Stimulated activated naive CD4-positive, alpha-beta T cell treated with Interleukin-2 at 50 U/mL for 16 hours (primary cell): ENCODE results near the gene TSPAN32.
"Not testable (repeated sequence)": the region's sequence is repeated elsewhere in the genome, so short reads cannot be mapped to it uniquely, and the experiment has no call there.

ENCODE experiments used
- DNase-seq: peaks from one replicate; lab custom pipeline; 2025; lab: John Stamatoyannopoulos, UW

Gene TSPAN32

DNA sequence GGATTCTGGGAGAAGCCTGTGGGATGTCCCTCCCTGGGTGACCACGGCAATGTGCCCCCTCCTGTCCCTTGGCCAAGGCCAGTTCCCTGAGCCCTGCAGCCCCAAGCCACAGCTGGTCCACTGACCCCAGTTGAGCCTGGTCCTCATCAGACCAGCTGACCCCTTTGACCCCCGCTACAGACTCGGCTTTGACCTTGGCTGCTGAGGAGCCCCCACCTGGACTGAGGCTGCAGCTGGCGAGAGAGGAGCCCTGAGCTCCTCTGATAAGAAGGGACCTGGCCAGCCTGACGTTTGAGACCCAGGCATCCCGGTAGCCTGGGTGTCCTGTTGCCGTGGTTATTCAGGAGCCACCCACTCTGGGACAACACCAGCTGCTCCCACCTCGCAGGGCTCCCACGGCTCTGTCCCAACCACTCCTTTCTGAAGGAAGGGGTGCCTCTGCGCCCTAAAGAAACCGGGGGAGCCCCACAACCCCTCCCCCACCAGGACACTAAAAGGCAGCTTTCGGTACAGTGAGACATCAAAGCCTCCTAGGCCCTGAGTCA lies 34.4 kb upstream of the TSPAN32 start:
- no peak for DNase-seq

DNA sequence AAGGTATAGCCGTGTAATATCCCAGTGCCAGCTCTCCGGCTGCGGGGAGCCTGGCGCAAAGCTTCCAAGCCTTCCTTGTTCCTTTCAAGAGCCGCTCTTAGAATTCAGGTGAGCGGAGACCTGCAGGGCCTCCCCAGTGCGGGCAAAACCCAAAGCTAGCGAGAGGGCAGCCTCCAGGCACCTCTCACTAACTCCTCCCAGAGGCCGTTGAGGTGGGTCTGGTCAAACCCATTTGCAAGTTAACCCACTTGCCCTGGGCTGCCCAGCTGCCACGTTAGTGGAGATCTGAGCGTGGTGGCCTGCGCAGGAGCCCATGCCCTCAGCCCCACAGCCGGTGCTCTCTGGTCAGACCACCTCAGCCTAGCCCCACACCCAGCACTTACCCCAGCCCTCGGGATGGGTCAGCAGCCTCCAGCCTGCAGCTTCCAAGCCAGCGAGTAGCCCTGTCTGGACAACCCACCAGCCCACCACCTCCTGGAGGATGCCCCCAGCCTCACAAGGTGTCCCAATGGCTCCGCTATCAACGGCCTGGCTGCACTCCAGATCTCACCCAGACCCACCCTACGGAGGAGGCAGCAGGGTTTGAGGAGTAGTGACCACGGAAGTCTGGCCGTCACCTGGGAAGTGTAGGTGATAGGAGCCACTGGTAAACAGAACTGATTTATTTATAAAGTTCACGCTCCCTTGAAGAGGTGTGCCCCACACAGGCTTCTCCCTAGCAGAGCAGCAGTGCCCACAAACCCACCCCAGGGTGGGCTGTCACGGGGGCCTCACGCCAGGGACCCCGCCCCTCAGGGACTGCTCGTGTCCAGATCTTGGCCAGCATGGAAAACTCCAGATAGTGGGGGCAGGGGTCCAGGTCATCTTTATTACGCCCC lies 33.7 kb upstream of the TSPAN32 start:
- no peak for DNase-seq

DNA sequence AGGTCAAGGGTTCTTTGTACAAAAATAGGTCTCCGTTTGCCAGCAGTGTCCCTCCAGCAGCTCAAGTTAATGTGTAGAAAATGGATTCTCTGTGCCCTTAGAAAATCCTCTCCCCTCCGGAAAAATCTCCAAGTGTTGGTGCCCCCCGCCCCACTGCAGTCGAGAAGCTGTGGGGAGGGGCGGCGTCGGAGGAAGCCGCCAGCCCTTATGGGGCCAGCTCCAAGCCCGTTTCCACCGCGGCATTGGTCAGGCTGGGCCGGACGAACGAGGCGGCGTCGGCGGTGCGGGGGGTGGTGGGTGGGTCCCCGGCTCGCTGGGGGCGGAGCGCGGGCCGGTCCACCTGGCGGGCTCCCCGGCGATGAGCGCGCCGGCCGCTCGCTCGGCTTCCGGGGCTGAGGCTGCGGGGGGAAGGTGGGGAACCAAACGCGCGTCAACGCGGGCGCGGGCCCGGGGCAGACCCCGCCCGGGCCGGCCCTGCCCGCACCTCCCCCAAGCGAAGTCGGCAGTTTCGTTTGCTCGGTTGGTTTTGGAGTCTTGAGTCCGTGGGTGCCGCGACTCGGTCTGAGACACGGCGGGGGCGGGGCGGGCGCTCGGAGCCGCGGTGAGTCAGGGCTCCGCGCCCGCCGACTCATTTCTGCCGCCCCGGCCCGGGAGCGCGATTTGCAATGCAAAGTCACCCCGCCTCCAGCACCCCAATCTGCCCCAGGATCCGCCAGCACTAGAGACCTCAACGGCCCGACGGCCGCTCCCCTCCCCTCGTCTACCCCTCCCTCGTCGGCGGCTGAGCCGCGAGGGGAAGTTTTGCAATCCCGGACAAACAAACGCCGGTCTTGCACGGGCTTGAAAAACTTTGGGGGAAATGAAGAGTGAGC lies 32.8 kb upstream of the TSPAN32 start:
- peak; percentile 89 for DNase-seq

DNA sequence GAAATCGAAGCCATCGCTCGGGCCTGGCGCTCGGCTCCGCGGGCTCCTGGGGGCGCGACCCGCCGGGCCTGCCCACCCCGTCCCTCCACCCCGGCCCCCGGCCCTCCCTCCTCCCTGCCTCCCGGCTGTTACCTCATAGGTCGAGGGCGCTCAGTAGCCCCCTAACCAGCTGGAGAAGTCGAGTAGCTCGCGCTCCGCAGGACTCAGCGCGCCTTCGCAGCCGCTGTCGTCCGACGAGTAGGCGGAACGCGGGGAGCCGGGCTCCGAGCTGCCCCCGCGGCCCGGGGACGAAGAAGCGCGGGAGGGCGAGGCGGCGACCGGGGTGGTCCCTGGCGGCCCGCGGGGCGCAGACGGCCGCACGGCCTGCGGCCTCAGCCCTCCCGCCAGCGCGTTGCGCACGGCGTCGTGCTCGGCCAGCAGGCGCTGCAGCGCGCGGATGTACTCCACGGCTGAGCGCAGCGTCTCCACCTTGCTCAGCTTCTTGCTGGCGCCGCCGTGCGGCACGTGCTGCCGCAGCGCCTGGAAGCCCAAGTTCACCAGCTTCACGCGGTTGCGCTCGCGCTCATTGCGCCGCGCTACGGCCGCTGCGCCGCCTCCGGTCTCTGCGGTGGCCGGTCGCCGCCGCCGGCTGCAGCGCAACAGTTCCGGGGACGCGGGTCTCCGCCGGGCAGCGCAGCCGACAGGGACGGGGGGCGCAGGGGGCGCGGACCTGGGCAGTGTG lies 32.1 kb upstream of the TSPAN32 start:
- DNase-seq = peak; percentile 19

DNA sequence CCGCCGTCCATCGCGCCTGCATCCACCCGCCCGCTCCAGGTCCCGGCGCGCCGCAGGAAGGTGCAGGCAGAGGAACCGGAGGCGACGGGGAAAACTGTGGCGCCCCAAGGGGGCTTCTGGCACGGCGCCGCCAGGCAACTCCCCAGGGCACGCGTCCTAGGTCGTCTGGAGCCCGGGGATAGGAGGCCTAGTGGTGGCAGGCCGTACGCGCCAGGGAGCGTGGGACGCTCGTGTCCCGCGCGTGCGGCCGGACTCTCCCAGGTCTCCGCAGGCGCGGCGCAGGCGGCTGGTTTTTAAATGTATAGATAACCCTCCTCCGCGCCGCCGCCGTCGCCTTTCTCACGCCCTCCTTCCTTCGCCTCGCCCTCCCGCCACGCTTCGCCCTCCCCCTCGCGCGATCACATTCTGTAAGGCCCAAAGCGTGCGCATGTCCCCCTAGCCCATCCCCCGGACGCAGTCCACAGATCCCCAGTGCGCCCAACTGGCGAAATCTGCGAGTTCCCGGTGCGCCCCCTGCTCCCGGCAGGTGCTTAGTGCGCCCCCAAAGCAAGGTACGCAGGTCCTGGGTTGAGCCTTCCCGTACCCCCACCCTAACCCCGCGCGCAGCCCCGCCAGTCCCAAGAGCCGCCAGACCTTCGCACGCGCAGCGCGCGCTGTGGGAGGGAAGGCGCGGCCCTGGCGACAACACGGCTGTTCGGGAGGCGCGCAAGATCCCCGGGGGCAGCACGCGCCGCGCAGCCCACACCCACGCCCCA lies 31.3 kb upstream of the TSPAN32 start, which contains the start of gene ASCL2:
ASCL2 (minus strand) TSS at position 267 of the 755 bp plus-strand sequence; CDS start at position 11, 256 bp downstream.
- DNase-seq = no peak

DNA sequence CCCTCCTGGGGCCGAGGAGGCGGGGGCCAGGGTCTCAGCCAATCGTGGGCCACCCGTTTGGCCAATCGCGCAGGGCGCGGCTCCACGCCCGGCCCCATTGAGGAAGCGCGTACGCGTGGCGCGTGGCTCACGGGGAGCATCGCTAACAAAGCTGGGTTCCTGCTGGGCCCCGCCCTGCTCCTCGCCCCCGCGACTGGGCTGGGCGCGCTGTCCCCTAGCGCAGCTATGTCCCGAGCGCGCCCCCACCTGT lies 30.8 kb upstream of the TSPAN32 start:
- DNase-seq = peak; percentile 52

DNA sequence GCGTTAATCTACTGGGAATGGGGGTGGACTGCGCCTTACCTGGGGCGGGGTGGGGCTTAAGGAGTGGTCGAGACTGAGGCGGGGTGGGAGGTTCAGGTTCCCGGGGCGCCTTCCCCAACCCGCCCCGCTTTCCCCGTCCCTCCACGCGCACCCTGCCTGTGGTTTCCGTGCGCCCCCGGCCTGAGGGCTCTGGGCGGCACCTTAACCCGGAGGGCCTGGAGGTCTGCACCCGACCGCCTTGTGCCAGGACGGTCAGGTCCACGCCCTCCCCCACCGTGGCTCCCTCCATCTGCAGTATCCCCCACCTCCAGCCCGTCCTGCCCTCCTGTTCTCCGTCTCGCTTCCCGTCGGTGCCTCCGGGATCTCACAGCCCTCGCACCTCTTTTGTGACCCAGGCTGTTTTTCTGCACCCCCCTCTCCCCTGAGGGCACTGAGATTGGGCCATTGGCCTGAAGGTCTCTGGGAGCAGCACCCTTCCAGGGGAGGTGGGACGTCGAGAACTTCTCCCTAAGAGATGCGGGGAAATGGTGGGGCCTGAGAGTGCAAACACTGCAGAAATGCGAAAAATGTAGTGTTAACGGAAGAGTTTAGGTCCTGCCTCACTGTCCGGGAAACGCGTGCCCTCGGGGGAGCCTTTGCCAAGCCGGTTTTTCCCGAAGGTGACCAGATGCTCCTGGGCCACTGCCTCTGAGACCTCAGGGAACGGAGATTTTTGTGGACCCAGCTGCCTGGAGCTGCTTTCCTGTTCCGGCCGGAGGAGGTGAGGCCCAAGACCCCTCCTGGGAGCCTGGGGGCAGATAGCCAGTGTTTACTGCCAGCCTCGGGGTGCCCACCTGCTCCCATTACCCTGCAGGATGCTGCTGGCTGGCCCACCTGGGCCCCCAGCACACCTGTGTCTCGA lies 30.2 kb upstream of the TSPAN32 start:
- no peak for DNase-seq

DNA sequence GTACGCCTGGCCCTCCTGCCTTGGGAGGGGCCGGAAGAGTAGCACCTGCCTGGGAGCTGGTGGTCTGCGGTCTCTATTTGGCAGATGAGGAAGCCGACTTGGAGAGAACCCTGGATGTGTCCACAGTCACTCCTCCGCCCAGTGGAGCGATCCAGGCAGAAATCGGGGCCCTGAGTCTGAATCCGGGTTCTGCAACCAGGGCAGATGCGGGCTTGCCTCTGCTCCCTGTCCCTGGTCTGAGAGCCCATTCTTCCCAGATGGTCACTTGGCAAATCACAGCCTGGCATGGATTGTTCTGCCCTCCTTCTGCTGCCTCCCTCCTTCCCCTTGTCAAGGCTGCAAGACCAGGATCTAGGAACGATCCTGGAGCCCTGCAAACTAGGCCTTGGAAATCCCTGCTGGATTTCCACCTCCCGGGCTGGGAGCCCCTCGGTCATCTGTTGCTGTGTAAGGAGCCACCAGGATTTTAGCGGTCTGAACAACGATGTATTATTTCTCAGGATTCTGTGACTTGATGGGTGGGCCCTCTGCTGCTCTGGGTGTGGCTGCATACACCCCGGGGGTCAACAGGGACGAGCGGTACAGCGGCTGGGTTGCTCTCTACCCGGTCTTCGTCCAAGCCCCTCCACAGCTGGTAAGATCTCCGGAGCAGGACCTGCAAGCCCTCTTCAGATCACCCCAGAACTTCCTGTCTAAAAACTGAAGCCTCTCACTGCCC lies 29.4 kb upstream of the TSPAN32 start:
- DNase-seq = no peak

DNA sequence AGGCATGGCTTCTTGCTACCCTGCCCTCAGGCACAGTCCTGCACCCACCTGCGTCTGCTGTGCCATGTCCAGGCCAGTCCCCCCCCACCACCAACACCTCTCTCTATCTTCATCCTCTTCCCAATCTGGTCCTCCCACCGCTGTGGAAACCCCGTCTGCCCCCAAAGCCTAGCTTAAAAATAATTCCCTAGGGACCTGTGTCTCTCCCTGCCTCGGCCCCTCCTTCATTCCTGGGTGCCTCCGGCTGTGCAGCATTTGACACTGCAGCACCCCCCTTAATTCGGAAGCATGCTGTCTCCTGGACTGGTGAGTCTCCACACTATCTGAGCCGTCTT lies 28.9 kb upstream of the TSPAN32 start:
- DNase-seq = no peak

DNA sequence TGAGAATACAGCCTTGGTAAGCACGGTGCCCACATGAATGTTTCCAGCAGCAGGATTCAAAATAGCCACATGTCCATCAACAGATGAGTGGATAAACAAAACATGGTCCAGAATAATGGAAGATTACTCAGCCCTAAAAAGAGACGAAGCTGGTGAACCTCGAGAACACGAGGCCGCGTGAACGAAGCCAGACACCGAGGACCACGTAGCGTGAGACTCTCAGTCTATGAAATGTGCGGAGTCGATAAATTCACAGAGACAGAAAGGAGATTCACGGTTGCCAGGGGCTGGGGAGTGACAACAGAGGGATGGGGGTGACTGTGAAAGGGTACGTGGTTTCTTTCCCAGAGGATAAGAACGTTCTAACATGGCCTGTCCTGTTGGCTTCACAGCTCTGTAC lies 28.5 kb upstream of the TSPAN32 start:
- no peak for DNase-seq

DNA sequence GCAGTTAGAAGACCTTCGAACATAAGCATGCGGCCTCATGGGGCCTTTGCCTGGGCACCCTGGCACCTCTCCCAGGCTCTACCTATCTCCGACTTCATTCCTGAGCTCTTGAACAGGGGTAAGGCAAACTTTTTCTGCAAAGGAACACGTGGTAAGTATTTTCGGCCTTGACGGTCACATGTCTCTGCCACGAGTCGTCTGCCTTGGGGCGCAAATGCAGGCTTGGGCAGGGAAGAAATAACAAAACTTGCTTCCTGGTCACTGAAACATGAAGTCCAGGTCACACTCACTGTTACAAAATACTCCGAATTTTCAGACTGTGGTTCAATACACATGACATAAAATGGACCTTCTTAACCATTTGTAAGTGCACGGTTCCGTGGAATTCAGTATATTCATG lies 28.0 kb upstream of the TSPAN32 start:
- no peak for DNase-seq

DNA sequence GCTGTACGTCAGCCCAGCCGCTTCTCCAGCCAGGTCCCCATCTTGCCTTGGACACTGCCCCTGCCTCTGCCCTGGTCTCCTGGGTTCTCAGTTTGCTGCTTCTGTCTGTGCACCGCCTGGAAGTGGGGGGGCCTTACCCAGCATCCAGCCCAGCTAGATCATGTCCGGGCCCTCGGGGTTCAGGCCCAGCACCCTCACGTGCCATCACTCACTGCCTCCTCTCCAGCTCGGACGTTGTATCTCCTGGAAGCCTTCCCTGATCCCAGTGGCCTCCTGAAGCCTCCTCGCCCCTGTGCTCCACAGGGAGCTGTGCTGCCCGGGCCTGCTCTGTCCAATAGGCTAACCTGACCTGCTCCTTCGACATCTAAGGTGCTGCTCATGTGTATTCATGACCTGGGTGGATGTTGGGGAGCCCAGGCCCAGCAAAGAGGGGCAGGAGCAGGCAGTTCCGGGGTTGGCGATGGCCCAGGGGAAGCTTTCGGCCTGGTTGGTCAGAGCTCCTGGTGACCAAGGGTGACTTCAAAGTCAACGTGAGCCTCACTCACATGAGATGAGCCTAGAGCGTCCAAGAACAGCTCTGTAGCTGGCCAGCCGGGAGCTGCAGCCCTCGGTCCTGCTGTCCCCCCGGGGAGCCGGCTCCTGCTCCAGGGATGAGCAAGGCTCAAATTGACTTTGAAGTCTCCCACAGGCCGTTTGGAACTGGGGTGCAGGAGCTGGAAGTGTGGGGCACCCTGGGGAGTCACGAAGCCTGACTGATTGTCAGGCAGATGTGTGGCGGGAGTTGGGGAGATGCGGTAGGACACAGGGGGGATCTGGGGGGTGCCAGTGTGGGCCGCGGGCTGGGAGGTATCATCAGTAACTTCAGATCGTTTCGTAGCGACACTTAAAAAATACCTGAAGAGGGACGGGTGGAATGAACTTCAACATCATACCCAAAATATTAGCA lies 26.2 kb upstream of the TSPAN32 start:
- no peak for DNase-seq

DNA sequence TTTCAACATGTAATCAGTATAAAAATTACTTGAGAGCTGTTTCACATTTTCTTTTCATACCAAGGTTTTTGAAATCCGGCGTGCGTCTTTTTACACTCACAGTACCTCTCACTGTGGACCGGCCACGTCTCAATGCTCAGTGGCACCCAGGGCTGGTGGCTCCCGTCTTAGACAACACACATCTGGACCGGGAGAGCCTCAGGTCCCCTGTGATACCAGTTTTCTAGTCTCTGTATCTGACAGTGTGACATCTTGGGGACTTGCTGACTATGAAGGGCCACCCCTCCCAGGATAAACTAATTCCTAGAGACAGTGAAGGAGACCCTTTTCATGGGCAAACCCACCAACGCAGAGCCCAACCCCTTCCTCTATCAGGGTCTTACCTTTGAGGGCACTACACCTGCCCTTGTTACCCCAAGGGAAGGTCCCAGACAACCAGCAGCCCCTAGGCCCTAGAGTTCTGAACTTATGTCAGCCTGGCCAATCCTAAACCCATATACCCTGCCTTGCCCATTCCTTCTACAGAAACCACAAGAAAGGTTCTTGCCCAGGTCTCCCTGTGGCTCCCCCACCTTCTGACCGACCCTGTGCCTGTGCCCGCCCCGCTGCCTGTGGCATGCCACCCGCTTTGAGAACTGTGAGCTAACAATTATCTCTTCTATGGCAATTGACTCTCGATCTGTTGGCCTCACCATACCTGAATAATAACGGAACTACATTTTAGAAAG lies 25.4 kb upstream of the TSPAN32 start:
- DNase-seq = no peak

DNA sequence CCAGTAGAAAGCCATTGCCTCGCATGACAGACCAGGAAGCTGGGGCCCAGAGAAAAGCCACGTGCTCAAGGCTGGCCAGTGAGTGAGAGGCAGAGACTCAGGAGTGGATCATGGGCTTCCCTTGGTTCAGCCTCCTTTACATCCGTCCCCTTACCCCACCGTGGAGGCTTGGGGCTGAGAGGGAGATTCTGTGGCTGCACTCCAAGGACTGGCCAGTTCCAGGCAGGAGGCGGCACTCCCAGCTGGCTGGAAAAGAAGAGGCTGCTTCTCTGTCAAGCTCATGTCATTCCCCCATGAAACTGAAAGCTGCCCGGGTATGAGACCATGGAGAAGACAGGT lies 24.8 kb upstream of the TSPAN32 start:
- DNase-seq = no peak

DNA sequence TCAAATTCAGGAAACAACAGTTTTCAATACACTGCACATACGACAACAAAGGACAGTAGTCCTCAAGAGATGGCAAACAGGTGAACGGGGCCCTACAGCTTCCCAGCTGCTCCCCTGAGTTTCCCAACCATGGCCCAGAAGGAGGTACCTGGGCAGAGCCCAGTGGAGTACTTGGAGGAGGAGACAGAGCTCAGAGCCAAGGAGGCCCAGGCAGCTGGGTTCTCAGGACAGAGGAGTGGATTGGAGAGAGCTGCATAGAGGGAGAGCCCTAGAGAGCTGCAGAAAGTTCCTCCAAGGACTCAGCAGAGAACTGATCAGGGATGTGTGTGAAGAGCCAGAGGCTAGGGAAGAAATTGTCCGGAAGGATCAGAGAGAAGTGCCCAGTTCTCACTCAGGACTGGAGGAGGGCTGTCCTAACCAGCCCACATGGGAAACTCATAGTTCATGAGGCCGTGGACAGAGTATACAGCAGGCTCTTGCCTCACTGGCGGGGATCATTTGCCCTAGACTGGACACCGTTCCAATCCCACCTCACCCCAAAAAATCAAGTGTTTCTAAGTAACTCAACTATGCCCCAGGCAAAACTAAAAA lies 23.8 kb upstream of the TSPAN32 start:
- no peak for DNase-seq

DNA sequence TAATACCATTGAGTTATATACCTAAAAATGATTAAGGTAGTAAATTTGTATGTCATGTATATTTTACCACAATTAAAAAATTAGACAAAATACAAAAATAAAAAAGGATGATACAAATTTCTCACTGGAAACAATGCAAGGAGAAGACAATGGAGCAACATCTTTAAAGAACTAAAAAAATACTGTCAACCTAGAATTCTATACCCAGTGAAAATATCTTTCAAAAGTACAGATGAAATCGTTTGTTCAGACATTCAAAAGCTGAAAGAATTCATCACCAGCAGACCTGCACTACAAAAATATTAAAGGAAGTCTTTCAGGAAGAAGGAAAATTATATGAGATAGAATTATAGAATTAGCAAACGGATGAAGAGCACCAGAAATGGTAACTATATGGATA lies 21.6 kb upstream of the TSPAN32 start:
- DNase-seq = no peak

DNA sequence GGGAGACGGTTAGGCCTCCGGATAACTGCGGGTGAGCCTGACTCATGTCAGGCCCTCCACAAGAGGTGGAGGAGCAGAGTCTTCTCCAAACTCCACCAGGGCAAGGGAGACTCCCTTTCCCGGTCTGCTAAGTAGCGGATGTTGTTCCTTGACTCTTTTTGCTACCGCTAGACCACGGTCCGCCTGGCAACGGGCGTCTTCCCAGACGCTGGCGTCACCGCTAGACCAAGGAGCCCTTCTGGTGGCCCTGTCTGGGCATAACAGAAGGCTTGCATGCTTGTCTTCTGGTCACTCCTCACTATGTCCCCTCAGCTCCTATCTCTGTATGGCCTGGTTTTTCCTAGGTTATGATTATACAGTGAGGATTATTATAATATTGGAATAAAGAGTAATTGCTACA lies 15.5 kb upstream of the TSPAN32 start:
- DNase-seq = not testable (repeated sequence)

DNA sequence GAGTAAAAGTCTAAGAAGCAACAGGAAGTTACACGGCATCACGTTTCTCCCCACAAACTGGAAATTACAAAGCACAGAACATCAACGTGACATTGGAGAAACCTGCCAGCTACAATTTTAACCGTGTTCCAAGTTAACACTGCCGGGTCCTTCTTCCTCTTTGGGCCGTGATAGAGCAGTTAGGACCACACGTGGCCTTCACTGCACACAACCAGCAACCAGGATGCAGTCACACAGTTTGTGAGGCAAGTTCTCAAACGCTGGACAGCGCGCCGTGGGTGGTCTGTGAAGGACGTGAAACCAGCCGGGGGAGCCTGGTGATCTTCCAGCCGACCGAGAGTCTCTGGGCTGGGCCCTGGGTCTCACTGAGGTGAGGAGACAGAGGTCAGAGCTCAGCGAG lies 14.7 kb upstream of the TSPAN32 start:
- no peak for DNase-seq
